Endometrial microvascular endothelial cells (primary cell): ENCODE measurements around the gene GFOD1. TPM values are rescaled to one million over a fixed set of nuclear protein-coding genes. Genes with fewer than 3 reads are reported as not detected.
"Not testable (repeated sequence)": the region's sequence is repeated elsewhere in the genome, so short reads cannot be mapped to it uniquely, and the experiment has no call there.

Source experiments
- in situ Hi-C: cut with HindIII; loops from 2 replicates; pipeline ENCODE4 v1.10.0; 2017; ENCODE audit warnings: low sequenced_read_pairs, low pct_unique_long_range_greater_than_20kb; ENCODE audit errors: inconsistent ontology term
- total RNA-seq: library from RNA; depleted of rRNA; stranded (reverse); fragments of >200 nt; gene quantifications from one replicate; pipeline ENCODE4 v1.2.3, GENCODE V29; 2015; ENCODE audit errors: inconsistent ontology term

GFOD1 gene
- total RNA-seq, 1 donor from 2014 or later, result 27.7 TPM

- in situ Hi-C loops, result no loop called here
Measured at GRCh38 chr6:13471184-13471583, 16.2 kb downstream of the GFOD1 start.

DNA sequence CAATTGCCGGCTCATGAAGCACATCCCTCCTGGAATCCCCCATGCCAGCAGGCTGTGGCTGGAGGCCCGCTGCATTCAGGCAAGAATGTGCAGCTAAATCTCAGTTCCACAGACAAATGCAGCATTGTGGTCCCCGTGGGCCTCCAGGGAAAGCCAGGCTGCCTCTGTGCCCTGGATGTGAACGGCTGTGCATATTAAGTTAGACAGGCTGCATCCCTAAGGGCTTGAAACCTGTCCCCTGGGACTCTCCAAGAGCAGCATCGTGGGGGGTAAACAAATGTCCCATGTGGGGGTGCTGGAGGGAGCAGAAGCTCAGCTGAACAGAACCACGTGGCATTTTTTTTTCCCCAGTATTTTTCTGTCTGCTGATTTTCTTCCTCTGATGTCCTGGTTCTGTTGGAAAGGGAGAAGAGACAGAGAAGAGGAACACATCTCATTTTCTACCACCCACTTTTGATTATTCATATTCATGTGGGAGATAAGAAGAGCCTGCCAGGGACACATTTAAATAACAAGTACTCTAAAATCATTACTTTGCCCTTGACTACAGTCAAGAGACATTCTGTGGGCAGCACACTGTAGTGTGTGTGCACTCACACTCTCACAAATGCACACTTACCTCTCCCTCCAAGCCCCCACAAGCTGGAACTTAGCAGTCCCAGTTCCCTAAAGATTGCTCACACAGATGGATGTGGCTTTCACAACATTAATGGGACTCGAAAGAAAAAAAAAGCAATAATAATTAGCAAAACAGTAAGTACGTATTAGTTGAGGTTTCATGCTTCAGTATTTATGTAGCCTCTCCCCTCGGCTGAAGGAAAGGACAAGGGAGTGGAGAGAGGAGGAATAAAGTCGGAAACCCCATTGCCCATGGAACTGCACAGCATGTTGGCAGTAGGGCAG is 16.9 kb downstream of the GFOD1 start:
- in situ Hi-C loops, result no loop called here

- in situ Hi-C loops, result loop anchor here (5.0 kb wide), 1 partner anchor 38 kb away; no protein-coding TSS in a partner anchor
Measured at GRCh38 chr6:13469693-13470092, 17.7 kb downstream of the GFOD1 start.

GRCh38 chr6:13468839-13469238 is 18.6 kb downstream of the GFOD1 start:
- in situ Hi-C loops, result loop anchor here (5.0 kb wide), 1 partner anchor 38 kb away; no protein-coding TSS in a partner anchor

- in situ Hi-C loops, result loop anchor here (5.0 kb wide), 1 partner anchor 40 kb away; no protein-coding TSS in a partner anchor
Measured at GRCh38 chr6:13467216-13467600, 20.2 kb downstream of the GFOD1 start.

GRCh38 chr6:13466304-13467215 is 20.8 kb downstream of the GFOD1 start:
- in situ Hi-C loops, result loop anchor here (5.0 kb wide), 1 partner anchor 41 kb away; no protein-coding TSS in a partner anchor

DNA sequence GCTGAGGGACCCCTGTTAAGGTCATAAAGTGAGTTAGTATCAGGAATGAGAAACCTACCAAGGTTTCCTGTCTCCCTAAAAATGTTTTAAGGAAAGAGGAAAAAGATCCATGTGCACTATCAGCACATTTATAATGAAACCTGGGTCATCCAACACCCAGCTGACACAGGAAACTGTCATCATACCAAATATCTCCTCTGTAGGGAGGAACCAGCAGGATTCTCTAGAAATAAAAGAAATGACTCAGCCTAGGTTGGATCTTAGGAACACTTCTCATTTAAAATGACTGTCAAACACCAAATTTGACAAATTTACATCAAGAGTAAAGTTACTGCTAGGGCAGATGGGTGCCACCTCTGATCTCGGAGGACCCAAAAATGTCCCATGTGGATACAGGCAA is 21.7 kb downstream of the GFOD1 start:
- in situ Hi-C loops, result loop anchor here (5.0 kb wide), 1 partner anchor 42 kb away; no protein-coding TSS in a partner anchor

DNA sequence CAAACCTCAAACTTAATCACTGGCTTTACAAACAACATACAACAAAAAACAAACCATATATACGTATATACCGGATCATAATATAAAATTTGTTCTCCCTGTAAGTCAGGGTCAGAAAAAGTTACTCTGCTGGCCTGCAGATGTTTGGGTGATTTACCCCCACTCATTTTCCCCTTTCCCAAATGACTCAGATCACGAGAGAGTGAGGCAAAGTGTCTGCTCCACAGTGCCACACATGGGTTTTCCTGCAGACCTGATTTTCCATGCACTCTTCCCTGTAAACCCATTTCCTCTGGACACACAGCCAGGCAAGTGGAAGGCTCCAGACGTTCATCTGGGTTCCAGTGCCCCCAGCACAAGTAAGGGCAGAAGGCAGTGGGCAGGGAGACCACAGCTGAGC is 23.5 kb downstream of the GFOD1 start:
- in situ Hi-C loops, result no loop called here

- in situ Hi-C loops, result no loop called here
Measured at GRCh38 chr6:13463328-13463717, 24.1 kb downstream of the GFOD1 start.

GRCh38 chr6:13462458-13463327 is 24.7 kb downstream of the GFOD1 start:
- in situ Hi-C loops, result no loop called here

DNA sequence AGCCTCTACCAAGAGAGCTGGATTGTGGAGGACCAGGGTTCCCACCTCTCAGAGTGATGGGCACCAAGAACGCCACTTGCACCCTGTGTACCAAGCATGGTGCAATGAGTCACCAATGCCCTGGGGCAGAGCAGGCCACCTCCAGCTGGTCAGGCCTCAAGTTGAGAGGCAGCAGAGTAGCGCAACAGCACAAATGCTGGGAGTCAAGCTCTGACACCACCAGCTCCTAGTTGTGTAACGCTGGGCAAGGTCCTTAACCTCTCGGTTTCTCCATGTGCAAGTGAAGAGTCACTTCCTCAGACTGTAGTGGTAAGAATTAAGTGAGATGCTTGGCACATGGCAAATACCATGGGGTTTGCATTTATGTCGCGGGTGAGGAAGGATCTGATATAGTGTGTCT is 25.6 kb downstream of the GFOD1 start:
- in situ Hi-C loops, result no loop called here

GRCh38 chr6:13461307-13461706 is 26.1 kb downstream of the GFOD1 start:
- in situ Hi-C loops, result no loop called here

GRCh38 chr6:13460289-13460688 is 27.1 kb downstream of the GFOD1 start:
- in situ Hi-C loops, result not testable (repeated sequence)

DNA sequence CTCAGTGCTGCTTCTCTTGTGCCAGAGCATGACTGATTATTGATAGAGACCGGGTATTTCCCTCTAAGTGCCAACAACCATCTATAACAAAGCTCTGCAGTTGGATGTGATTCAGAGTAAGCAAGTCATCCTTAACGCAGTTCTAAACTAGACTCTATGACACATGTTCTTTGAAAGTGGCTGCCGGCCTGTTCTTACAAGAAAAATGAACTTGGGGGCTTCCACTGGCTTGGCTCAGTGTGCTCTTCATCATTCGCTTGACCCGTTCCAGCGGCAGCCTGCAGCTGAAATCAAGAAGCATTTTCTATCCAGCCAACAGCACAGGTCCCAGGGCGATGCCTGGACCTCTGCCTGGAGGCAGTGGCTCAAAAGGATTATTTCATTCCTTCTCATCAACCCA is 29.8 kb downstream of the GFOD1 start:
- in situ Hi-C loops, result no loop called here

DNA sequence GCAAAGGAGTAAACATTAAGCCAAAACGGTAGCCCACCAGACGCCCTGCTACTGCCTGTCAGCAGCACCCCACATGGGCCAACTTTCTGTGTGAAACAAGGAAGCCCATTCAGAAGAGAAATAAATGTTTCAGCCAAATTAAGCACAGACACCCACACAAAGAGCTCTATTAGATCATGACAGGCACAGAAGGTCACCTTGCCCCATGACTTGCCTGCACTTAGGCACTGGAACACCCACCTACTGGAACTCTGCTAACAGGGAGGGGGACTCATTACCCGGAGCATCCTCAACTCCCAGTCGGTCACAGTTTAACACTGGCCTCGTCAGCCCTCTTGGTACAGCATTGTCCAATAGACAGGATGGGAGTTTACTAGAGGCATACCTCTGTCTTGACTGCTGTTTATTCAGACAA is 31.8 kb downstream of the GFOD1 start:
- in situ Hi-C loops, result no loop called here

GRCh38 chr6:13454286-13455221 is 32.8 kb downstream of the GFOD1 start:
- in situ Hi-C loops, result no loop called here

GRCh38 chr6:13453771-13454251 is 33.6 kb downstream of the GFOD1 start:
- in situ Hi-C loops, result no loop called here
